Measurements from ENCODE around the gene ACSL3. TPM values are rescaled to one million over a fixed set of nuclear protein-coding genes. Genes with fewer than 3 reads are reported as not detected.
"Not testable (repeated sequence)": the region's sequence is repeated elsewhere in the genome, so short reads cannot be mapped to it uniquely, and the experiment has no call there.

ACSL3 gene
- total and polyA plus RNA-seq, 2 experiments from 2014 or later = 108 to 148 TPM

DNA sequence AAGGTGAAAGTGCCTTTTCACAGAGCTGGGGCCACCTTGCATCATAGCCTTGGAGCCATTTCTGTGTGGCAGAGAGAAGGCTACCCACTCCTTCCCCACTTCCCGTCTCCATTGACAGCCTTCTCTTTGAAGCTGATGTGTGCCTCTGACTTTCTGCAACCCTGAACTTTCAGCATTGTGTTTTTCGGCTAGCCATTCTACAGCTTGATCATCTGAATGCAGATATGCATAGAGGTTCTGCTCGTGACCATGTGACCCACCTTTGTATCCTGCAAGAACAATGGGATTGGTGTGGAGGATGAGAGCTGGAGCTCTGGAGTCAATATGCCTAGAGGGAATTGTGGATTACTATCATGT is 122.1 kb downstream of the ACSL3 start:
- no peaks in the 10 kb centered on the region for H3K9me3 ChIP-seq (ENCODE audit: low read depth)

DNA sequence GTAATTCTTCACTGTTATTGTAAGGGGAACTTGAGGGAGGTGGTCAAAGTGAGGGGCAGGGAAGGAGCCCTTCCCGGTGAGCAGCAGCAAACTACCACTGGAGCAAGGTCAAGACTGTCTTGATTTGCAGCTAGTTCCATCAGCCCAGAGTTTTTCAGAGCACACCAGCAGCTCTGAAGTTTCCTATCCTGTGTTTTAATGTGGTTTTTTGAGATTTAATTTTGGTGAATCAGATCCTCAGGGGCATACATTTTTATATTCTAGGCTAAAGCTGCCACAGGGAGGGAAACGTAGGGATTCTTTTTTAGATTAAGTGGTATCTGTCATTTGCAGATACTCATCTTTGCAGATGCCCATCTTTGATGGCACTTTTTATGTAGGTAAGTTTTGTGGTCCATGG is 124.1 kb downstream of the ACSL3 start:
- TF ChIP-seq CTCF (IDR thresholded peaks at IDR 0.05; ENCODE audit: low read depth, low read length) = no peak
- no peak overlapping the region for H3K4me3 ChIP-seq
- no peaks in the 10 kb centered on the region for H3K9me3 ChIP-seq (ENCODE audit: low read depth)
- H3K27ac ChIP-seq = no peak overlapping the region
- H3K4me1 ChIP-seq (ENCODE audit: low read depth) = no peaks in the 10 kb centered on the region
- H3K36me3 ChIP-seq = no peaks in the 10 kb centered on the region
- no peaks in the 10 kb centered on the region for H3K27me3 ChIP-seq
- no peak for DNase-seq (ENCODE audit: low read depth in 1 of 2, low spot score in 1 of 2)

More for the DNA sequence above, 122.1 kb downstream of the ACSL3 start:
- H3K27ac ChIP-seq = no peak overlapping the region
- TF ChIP-seq CTCF (IDR thresholded peaks at IDR 0.05; ENCODE audit: low read depth, low read length) = no peak
- DNase-seq (ENCODE audit: low read depth in 1 of 2, low spot score in 1 of 2) = no peak
- H3K36me3 ChIP-seq = no peaks in the 10 kb centered on the region
- no peaks in the 10 kb centered on the region for H3K27me3 ChIP-seq
- no peaks in the 10 kb centered on the region for H3K4me1 ChIP-seq (ENCODE audit: low read depth)
- H3K4me3 ChIP-seq = no peak overlapping the region

- H3K9me3 ChIP-seq (ENCODE audit: low read depth) = no peaks in the 10 kb centered on the region
- H3K27ac ChIP-seq = no peak overlapping the region
- H3K27me3 ChIP-seq = no peaks in the 10 kb centered on the region
- no peak for DNase-seq (ENCODE audit: low read depth in 1 of 2, low spot score in 1 of 2)
- H3K4me1 ChIP-seq (ENCODE audit: low read depth) = no peaks in the 10 kb centered on the region
- no peak for TF ChIP-seq CTCF (IDR thresholded peaks at IDR 0.05; ENCODE audit: low read depth, low read length)
- no peaks in the 10 kb centered on the region for H3K36me3 ChIP-seq
- H3K4me3 ChIP-seq = no peak overlapping the region
These were observed 128.6 kb downstream of the ACSL3 start for GRCh38 chr2:222989431-222989830.

GRCh38 chr2:222990206-222990605 is 129.4 kb downstream of the ACSL3 start:
- DNase-seq (ENCODE audit: low read depth in 1 of 2, low spot score in 1 of 2); H3K9me3 ChIP-seq (ENCODE audit: low read depth); H3K4me1 ChIP-seq (ENCODE audit: low read depth); H3K27ac ChIP-seq; H3K4me3 ChIP-seq; H3K27me3 ChIP-seq; H3K36me3 ChIP-seq: not testable (repeated sequence)

DNA sequence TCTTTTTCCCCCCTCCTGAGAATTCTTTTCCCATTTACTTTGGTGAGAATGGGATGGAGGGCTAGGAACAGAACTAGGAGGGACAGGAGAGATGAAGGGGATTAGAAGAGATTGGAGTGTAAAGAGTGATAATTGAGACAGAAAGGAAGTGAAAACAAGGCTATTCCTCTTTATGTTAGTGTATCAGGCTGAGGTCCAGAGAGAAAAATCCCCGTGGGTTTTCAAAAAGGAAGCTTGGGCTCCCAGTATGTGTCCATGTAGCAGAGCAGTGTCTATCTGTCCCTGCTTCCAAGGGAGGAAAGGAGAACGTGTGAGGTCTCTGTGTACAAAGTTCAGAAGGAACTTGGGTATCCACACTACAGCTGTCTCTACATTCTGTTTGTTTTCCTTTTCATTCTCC is 131.3 kb downstream of the ACSL3 start:
- Histone ChIP-seq H3K9me3 (ENCODE audit: low read depth) (no peaks in the 10 kb centered on the region), H3K27me3 (no peaks in the 10 kb centered on the region), H3K36me3 (no peaks in the 10 kb centered on the region), H3K4me1 (ENCODE audit: low read depth) (no peaks in the 10 kb centered on the region), H3K4me3 (no peak overlapping the region), H3K27ac (no peak overlapping the region)
- TF ChIP-seq CTCF (IDR thresholded peaks at IDR 0.05; ENCODE audit: low read depth, low read length) = no peak
- DNase-seq (ENCODE audit: low read depth in 1 of 2, low spot score in 1 of 2) = no peak

Other genes starting within 250 kb of the ACSL3 start
- 10.6 and 12.0 TPM in 2 replicates for gene FARSB, start 204.9 kb upstream of the ACSL3 start, total RNA-seq
- gene FARSB, start 204.9 kb upstream of the ACSL3 start, polyA plus RNA-seq = 26.7 and 32.5 TPM in 2 replicates
- gene MOGAT1, start 189.4 kb upstream of the ACSL3 start, total RNA-seq = not detected in 2 replicates
- 0.34 TPM in 1 of 2 replicates, not detected in the other for gene MOGAT1, start 189.4 kb upstream of the ACSL3 start, polyA plus RNA-seq
- gene KCNE4, start 191.2 kb downstream of the ACSL3 start, total RNA-seq = 0.12 and 0.21 TPM in 2 replicates
- gene KCNE4, start 191.2 kb downstream of the ACSL3 start, polyA plus RNA-seq = 0.71 TPM in 1 of 2 replicates, not detected in the other